SIG-M5 (cell line): ENCODE results near the gene MBNL1.
"Not testable (repeated sequence)": the region's sequence is repeated elsewhere in the genome, so short reads cannot be mapped to it uniquely, and the experiment has no call there.

Source experiments
- DNase-seq: peaks from one replicate; lab custom pipeline; 2025; lab: John Stamatoyannopoulos, UW

The MBNL1 gene

DNA sequence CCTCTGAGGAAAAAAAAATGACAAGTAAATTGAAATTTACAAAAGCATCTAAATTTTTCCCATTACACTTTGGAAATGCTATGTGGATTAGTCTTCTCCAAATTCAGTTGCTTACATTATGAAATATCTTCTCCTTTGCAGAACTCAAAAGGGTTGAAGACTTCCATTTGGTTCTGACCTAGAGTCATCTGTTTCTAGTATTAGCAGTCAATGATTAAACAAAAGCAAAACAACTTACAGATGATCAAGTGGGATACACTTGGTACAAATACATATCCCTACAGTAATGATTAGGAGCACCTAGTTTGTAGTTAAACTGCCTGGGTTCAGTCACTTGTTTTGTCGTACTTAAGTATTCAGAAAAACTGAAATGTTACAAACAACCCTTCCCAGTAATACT, 136.2 kb downstream of the MBNL1 start:
- no peak for DNase-seq

DNA sequence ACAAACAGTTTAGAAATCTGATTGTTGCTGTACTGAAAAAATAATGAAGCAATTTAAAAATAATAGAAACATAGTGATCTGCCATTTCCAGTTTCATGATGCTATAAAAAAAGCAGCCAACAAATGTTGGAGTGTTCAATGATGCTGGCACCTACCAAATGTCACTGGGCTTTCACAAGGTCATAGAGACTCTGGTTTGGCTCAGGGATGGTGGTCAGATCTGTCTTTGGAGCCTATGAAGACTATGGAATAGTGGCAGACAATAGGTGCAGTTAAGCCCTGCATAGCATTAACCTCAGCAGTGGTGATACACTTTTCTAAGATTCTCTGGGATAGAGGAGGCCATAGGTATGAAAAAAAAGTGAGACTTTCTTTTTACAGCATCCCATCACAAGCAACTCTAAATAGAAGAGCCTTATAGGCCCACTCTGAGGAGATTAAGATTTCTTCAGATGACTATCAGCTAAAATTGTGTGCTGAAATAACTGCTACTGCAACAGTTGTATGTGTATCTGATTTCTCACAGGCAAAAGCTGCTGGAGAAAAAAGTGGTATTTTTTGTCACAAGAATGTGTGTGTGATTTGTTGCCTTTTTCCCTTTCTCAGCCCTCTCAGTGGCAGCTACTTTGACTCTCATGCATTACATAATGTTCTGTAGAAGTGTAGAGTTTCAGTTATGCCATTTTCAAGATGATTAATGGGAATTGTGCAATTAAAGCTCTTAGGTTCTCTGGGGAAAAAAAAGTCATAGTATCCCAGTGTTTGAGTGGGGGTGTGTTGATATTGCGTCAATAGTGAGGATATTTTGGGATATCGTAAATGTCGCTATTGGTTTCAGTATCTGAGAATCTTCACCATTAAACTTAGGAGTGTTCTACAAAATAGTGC, 137.4 kb downstream of the MBNL1 start:
- no peak for DNase-seq

DNA sequence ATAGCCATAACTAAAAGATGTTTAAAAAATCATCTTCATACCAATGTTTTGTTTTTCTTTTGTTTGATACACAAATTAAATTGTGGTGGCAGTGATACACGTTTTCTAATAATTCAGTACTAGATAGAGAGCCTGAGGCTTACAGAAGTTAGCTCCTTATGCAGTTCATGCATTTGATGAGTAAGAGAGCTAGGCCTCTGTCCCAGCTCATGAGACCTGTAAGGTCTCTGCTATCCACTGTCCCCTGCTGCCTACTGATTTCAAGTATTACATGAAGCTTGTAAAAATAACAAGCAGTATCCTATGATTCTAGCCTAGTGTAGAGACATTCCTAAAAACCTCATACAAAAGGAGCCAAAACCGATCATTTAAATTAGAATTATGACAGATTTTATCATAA, 144.5 kb downstream of the MBNL1 start:
- no peak for DNase-seq

DNA sequence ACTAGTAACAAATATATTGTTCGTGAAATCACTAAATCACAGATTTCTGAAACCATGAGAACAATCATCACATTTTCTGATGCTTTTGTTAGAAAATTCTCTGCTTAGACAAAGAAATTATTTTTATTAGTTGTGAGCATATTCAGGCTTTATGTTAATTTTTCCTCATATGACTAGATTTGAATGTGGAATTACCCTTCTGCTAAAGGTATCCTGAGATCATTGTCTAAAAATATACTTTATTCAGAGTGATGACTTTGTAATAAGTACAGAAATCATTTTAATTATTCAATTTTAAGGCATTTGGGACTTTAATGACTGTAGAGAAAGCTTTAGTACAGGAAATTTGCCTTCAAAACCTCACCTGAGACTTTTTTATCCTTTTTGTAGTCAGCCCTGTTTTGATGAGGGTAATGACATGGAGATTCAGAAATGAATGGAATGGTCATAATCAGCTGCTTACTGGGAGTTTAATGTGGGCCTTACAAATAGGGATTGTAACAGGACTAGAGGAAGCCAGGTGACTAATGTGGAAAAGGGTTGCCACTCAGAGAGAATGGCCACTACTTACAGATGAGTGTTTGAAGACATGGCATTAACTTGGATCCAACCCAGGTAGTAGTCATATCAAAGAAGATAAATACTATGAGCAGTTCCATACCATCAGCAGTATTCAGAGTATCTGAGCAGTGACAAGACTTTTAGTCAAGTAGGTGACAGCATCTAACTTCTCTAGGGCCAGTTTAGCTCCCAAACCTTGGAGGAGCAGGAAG, 148.3 kb downstream of the MBNL1 start:
- no peak for DNase-seq

DNA sequence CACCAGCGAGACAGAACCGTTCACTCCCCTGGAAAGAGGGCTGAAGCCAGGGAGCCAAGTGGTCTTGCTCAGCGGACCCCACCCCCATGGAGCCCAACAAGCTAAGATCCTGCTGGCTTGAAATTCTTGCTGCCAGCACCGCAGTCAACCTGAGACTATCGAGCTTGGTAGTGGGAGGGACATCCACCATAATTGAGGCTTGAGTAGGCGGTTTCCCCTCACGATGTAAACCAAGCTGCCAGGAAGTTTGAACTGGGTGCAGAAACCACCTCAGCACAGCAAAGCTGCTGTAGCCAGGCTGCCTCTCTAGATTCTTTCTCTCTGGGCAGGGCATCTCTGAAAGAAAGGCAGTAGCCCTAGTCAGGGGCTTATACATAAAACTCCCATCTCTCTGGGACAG, 151.0 kb downstream of the MBNL1 start:
- DNase-seq, result no peak

DNA sequence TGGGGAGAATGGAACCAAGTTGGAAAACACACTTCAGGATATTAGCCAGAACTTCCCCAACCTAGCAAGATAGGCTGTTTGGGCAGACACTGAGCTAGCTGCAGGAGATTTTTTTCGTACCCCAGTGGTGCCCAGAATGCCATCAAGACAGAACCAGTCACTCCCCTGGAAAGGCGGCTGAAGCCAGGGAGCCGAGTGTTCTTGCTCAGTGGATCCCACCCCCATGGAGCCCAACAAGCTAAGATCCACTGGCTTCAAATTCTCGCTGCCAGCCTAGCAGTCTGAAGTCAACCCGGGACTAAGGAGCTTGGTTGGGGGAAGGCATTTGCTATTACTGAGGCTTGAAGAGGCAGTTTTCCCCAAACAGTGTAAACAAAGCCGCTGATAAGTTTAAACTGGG, 152.4 kb downstream of the MBNL1 start:
- no peak for DNase-seq

DNA sequence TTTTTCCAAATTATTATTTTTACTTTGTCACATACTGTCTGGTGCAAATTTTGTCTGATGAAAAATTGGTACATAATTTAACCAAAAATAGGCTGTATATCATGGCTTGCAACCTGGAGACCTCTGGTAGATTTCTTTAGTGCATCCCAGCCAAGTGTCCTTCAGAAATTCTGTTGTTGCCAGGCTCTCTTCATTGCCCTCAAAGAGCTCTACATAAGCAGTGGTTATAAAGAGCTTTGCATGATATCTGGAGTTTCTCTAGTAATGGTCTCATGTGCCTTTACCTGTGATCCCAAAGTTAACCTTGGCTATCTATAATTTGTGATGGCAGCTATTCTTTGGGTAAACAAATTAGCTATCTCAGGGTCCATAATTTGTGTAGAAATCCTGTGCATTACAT, 157.7 kb downstream of the MBNL1 start:
- DNase-seq, result no peak

DNA sequence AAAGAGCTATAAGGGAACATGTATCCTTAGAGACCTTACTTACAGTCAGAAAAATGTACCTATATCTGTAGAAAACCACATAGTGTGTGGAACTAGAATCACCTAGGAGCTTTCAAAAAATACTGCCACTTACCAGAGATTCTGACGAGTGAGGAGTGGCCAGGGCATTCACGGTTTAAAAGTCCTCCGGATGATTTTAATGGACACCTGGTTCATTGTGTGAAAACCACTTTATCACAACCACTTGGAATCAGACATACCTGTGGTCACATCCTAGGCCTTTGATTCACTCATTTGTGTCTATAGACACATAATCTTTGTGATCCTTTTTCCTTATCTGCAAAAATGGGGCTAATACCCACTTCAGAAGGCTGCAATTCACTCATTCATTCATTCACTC, 159.8 kb downstream of the MBNL1 start:
- no peak for DNase-seq

DNA sequence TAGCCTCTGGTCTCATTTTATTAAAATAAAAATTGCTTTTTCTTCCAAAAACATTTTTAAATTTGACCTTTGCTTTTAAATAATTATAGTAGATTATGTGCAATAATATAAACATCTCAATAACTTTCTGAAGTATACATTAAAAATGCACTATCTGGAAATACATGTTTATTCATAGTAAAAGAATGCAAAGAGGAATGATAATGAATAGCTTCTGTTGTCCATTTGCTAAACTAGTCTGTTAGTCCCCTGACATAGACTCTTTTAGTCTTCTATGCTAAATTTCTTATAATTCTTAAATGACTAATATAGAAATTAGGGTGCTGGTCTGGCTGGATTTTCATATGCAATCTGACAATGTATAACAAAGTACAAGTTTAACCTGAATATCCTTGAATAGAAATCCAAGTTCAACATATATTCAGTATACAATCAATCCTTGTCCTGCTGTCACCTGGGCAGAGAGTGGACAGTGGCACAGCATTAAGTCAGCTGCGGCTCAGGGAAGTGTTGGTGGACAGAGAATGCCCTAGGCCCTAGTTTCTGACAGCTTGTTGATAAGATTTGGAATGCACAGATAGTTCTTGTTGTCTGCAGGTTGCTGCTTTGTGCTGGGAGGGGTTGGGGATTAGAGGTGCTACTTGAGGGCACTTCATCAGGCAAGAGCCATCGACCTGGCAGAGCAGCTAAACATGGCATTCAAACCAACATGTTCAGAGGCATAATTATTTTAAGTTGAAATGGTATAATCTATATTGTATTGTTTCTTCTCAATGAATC, 161.7 kb downstream of the MBNL1 start:
- DNase-seq, result no peak

DNA sequence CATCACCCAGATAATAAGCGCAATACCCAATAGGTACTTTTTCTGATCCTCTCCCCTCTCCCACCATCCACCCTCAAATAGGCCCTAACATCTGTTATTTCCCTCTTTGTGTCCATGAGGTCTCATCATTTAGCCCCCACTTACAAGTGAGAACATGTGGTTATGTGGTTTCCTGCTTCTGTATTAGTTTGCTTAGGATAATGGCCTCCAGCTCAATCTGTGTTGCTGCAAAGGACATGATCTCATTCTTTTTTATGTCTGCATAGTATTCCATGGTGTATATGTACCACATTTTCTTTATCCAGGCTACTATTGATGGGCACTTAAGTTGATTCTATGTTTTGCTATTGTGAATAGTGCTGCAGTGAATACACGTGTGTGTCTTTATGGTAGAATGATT, 165.4 kb downstream of the MBNL1 start:
- DNase-seq, result no peak

DNA sequence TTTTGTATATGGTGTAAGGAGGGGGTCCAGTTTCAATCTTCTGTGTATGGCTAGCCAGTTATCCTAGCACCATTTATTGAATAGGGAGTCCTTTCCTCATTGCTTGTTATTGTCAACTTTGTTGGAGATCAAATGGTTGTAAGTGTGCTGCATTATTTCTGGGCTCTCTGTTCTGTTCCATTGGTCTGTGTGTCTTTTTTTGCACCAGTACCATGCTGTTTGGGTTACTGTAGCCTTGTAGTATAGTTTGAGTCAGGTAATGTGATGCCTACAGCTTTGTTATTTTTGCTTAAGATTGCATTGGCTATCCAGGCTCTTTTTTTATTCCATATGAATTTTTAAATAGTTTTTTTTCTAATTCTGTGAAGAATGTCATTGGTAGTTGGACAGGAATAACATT, 166.5 kb downstream of the MBNL1 start:
- not testable (repeated sequence) for DNase-seq

DNA sequence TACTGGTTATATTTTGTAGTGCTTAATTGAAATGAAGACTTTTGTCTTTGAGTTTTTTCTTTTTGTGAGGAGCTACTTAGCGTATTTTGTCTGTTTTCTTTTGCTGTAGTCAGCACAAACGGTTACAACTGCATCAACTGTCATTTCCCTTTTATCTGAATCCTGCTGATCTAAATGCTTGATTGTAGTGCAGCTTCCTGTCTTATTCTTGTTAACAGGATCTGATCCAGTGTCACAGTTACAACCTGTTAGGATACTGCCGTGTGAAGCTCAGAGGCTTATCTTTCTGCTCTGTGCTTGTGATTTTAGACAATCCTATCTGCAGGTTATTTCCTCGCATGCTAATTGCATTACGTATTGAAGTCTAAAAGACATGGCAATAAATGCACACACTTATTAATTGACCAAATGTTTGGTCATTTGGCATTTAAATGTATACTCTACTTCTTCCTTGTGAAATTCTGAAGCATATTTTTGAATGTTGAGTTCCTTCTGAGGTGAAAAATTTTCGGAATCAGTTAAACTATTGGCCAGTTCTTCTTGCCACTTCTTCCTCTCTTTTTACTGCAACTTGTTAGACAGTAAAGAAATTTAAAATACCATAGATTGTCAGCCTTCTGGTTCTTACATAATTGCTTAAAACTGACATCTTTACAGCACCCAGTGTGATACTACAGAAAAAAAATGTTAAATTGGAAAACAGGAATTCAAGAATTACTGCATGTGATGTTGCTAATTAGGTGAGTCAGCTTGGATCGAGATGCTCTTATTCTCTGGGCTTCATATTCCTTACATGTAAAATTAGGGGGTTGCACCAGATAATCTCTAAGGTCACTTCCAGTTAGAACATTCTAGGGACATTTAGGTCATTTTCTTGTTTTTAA, 168.2 kb downstream of the MBNL1 start:
- DNase-seq, result no peak

DNA sequence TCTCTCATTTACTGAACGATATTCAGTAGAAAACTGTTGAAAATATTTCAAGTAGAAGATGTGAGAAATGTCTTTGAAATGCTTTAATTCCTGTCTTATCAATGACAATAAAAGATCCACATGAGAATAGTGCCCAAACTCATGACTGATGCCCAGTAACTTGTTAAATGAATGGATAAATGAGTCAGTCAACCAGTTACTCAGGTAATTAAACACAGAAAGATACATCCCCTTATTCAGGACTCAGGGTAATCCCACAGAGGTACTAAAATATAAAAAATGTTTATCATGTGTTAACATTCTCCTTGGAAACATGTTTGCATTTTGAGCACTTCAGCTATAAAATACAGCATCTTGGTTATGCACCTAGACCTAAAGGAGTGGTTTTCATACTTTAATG, 169.5 kb downstream of the MBNL1 start:
- no peak for DNase-seq

DNA sequence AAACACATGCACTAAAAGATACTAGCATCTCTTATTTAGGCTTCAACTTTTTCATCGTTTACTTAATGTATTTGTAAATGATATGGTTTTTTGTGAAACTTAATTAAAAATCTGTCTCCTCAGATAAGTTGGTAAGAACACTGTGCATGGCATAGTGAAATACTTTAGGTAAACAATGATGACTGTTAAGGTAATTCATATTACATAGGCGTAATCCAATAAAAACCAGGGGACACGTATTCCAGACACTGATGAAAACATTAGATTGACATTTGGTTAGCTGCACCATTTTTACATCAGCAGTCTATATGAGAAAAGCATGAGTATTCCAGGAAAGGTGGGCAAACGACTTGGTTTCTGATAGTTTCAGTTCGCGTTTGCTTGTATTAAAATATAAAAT, 170.0 kb downstream of the MBNL1 start:
- no peak for DNase-seq

DNA sequence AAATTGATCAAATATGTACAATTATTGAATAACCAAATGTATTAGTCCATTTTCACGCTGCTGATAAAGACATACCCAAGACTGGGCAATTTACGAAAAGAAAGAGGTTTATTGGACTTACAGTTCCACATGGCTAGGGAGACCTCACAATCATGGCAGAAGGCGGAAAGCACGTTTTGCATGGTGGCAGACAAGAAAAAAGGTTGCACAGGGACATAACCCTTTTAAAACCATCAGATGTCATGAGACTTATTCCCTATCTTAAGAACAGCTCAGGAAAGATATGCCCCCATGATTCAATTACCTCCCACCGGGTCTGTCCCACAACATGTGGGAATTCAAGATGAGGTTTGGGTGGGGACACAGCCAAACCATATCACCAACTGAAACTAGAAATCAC, 171.5 kb downstream of the MBNL1 start:
- not testable (repeated sequence) for DNase-seq

DNA sequence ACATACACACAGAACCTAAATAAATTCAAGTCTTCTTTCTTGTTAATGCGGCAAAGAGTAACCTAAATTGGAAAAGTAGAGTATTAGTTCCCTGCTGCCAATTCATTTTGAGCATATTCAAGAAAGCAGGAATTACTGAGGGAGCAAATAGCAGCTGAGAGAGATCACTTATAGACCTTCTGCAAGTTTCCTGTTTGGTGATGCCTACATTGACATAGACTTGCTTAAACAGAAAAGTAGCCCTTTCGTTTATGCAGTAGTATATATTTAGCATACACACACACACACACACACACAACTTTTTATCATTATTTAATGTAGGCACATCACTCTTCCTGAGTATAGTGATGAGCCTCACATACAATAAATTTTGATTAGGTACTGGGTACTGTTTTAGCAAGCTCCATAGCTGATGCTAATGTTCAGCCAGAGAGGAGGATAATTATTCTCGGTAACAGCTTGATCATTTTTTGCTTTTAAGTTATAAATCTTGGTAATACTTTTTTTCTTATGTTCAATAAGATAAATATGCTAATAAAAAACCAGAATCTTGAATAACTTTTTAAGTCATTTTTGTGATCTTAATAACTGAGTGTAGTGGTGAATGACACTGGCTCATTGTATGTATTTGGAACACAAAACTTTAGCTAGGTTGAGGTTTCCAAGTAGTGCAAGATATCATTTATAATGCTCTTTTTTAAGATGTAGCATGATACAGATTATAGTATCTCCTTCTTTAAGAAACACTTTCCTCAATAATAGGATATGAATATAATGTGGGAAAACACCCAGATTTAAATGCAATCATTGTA, 174.7 kb downstream of the MBNL1 start:
- DNase-seq, result no peak

DNA sequence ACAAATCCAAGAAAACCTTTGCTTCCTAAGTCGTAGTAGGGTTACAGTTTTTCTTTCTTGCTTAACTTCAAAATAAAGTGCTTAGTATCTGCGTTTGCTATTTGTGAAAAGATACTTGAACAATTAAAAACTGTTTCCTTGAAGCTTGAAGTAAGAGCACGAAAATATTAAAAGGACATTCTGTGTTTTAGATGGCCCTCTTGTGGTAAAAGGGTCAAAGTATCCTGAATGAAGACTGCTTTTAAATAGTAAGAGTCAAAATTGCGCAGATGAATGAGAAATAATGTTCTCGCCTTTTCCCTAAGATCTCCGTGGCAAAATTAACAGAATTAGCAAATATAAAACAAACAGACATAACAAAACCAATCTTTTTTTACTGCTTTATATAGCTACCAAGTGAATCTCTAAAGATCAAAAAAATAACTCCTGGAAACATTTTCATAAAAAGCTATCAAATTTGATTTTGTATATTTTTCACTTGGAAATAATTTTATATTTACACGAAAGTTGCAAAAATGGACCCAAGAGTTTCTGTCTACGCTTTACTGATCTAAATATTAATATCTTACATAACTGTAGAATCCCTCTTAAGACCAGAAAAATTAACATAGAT, 175.4 kb downstream of the MBNL1 start:
- no peak for DNase-seq

DNA sequence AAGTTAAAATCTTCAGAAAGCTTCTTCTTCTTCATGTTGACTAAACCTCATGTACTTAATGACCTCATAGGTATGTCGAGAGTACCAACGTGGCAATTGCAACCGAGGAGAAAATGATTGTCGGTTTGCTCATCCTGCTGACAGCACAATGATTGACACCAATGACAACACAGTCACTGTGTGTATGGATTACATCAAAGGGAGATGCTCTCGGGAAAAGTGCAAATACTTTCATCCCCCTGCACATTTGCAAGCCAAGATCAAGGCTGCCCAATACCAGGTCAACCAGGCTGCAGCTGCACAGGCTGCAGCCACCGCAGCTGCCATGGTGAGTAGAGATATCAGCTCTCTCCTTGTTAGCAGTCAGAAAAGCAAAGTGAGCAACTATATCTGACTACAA, 176.5 kb downstream of the MBNL1 start:
- DNase-seq, result no peak

DNA sequence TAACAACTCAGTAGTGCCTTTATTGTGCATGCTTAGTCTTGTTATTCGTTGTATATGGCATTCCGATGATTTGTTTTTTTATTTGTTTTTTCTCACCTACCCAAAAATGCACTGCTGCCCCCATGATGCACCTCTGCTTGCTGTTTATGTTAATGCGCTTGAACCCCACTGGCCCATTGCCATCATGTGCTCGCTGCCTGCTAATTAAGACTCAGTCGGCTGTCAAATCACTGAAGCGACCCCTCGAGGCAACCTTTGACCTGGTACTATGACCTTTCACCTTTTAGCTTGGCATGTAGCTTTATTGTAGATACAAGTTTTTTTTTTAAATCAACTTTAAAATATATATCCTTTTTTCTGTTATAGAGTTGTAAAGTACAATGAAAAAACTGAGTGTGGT, 177.8 kb downstream of the MBNL1 start:
- no peak for DNase-seq

DNA sequence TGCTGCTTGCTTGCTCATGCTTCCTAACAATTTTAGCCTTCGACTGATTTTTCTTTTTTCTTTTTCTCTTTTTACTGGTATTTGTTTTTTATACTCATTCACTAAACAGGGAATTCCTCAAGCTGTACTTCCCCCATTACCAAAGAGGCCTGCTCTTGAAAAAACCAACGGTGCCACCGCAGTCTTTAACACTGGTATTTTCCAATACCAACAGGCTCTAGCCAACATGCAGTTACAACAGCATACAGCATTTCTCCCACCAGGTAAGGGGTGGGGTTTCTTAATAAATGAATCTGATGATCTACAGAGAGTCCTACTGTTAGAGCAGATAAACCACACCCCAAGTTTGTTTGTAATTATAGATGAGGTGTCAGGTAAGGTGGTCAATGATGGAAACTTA, 178.8 kb downstream of the MBNL1 start:
- no peak for DNase-seq
